Caco-2 (cell line): ENCODE measurements around the gene SYN1. TPM values are rescaled to one million over a fixed set of nuclear protein-coding genes. Genes with fewer than 3 reads are reported as not detected.

Experiments
- BruUV-seq: library from RNA; stranded (reverse); fragments of 400-500 nt; replicated peaks from 2 replicates; lab custom pipeline; 2021; lab: Mats Ljungman, UMichigan
- CTCF ChIA-PET: fragments of 300-600 bp; sonication (Branson Sonifier 250); formaldehyde crosslinking; loops from one replicate; lab custom pipeline; 2022; ENCODE audit warnings: antibody characterized with exemption; lab: Charles Lee
- POLR2A ChIA-PET: fragments of 300-600 bp; sonication (Branson Sonifier 250); formaldehyde crosslinking; loops from one replicate; lab custom pipeline; 2022; ENCODE audit warnings: antibody characterized with exemption; lab: Charles Lee
- DNase-seq, 2 experiments: peaks; one replicate each; pipeline versions ENCODE4 v3.0.0 to v3.0.0-alpha.2; 2020 to 2022
- H3K27me3 ChIP-seq: replicated peaks from 2 replicates; pipeline ENCODE4 v1.6.0; 2011; ENCODE audit warnings: low read length; ENCODE audit not compliant: control insufficient read depth, insufficient read depth
- H3K36me3 ChIP-seq: 2 replicates; pipeline ENCODE4 v1.5.1; 2011; ENCODE audit warnings: low read length; ENCODE audit not compliant: control insufficient read depth, insufficient read depth
- H3K4me1 ChIP-seq: fragments of 250-450 bp; sonication (Bioruptor Pico); 2 replicates; pipeline ENCODE4 v1.5.1; 2020; ENCODE audit warnings: mild to moderate bottlenecking
- H3K4me3 ChIP-seq: 2 replicates; pipeline ENCODE4 v1.5.1; 2011; ENCODE audit warnings: low read depth, mild to moderate bottlenecking, control low read depth, low read length
- H3K9me3 ChIP-seq: fragments of 250-450 bp; sonication (Bioruptor Pico); 2 replicates; pipeline ENCODE4 v1.5.1; 2020; ENCODE audit warnings: mild to moderate bottlenecking, moderate library complexity
- H3K27ac Mint-ChIP-seq: one replicate; pipeline ENCODE4 v1.8.0; 2022; ENCODE audit warnings: mixed read lengths; ENCODE audit not compliant: unreplicated experiment
- H3K27me3 Mint-ChIP-seq: one replicate; pipeline ENCODE4 v1.8.0; 2022; ENCODE audit warnings: mixed read lengths; ENCODE audit not compliant: insufficient read depth, unreplicated experiment
- H3K36me3 Mint-ChIP-seq: one replicate; pipeline ENCODE4 v1.8.0; 2022; ENCODE audit warnings: mild to moderate bottlenecking, mixed read lengths; ENCODE audit not compliant: insufficient read depth, unreplicated experiment
- H3K4me1 Mint-ChIP-seq: one replicate; pipeline ENCODE4 v1.8.0; 2022; ENCODE audit warnings: low read depth, mixed read lengths; ENCODE audit not compliant: unreplicated experiment
- H3K4me3 Mint-ChIP-seq: one replicate; pipeline ENCODE4 v1.8.0; 2022; ENCODE audit warnings: mild to moderate bottlenecking, moderate library complexity, mixed read lengths; ENCODE audit not compliant: unreplicated experiment
- H3K9me3 Mint-ChIP-seq: one replicate; pipeline ENCODE4 v1.8.0; 2022; ENCODE audit warnings: mixed read lengths; ENCODE audit not compliant: unreplicated experiment
- intact Hi-C: fragments of 100-400 bp; cut with micrococcal nuclease; formaldehyde crosslinking; loops from one replicate; pipeline ENCODE4 v1.10.0; 2022; ENCODE audit not compliant: unreplicated experiment
- total RNA-seq: library from RNA; stranded (reverse); gene quantifications from 2 replicates; pipeline ENCODE4 v1.2.3, GENCODE V29; 2022
- TF ChIP-seq, protein P1 (sequence below), 2 experiments: fragments of 200-600 bp in 1 of 2; IDR thresholded peaks; 1 replicate in 1 of 2; 2 replicates in 1 of 2; pipeline versions ENCODE4 v1.5.1 to v1.8.0; 2011 to 2022; ENCODE audit warnings: antibody characterized with exemption in 1 of 2, control low read depth in 1 of 2, inconsistent platforms in 1 of 2, low read depth in 1 of 2, low read length in 1 of 2, mild to moderate bottlenecking in 1 of 2, moderate library complexity in 1 of 2; ENCODE audit not compliant: insufficient read depth in 1 of 2, severe bottlenecking in 1 of 2, unreplicated experiment in 1 of 2

Gene SYN1
- total RNA-seq, 1 experiment from 2014 or later, result not detected

- H3K4me3 ChIP-seq, result peak within 1 kb of the TSS; percentile 63
- DNase-seq, result peak; percentile 94 to 97
Observed at GRCh38 chrX:47650164-47651042, 30.7 kb upstream of the SYN1 start, which contains the start of gene ELK1. Gene ELK1 (minus strand): TSS chrX:47650563. CDS start chrX:47641441, 9,122 bp downstream.

DNA sequence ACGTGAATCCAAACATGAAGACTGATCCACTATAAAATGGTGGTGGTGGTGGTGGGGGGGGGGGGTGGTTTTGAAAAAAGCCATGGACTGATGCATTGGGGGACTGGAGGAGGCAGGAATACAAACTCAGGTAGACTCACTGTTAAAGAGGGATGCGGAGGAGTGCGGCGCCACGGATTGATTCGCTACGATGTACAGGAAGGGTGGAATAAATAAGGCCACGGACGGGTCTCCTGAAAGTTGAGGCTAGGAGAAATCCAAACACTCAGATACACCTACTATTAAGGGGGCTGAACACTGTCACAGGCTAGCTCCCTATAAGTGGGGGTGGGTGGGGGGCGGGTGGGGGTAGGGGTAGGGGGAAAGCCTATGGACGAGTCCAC, 30.1 kb upstream of the SYN1 start:
- Mint-ChIP-seq H3K36me3 (peaks cover 26% of the 10 kb centered on the region), H3K9me3 (no peaks in the 10 kb centered on the region), H3K4me3 (peak overlapping the region; percentile 89), H3K27me3 (no peaks in the 10 kb centered on the region), H3K4me1 (peaks cover 23% of the 10 kb centered on the region), H3K27ac (peak overlapping the region; percentile 89)
- ChIA-PET CTCF (no interaction called here), POLR2A (interaction anchor here (0.6 to 1.1 kb wide), 2 partner anchors 81 to 1262 kb away, joined by 3 read pairs; no protein-coding TSS in a partner anchor)
- Histone ChIP-seq H3K36me3 (no peaks in the 10 kb centered on the region; the same call in none of the 2 replicates), H3K9me3 (no peaks in the 10 kb centered on the region), H3K4me3 (peak overlapping the region; percentile 63), H3K4me1 (0 out of 2 replicates have a peak, but pooled peaks cover 3% of the 10 kb centered on the region), H3K27me3 (no peaks in the 10 kb centered on the region)
- intact Hi-C loops, result loop anchor here (2.0 to 10.0 kb wide), 4 partner anchors 89 to 455 kb away; partner anchors contain the start of genes ARAF, CDK16, UBA1 and ZNF81
- no peak for DNase-seq
- no TSS peak for BruUV-seq
- TF ChIP-seq, protein P1, sequence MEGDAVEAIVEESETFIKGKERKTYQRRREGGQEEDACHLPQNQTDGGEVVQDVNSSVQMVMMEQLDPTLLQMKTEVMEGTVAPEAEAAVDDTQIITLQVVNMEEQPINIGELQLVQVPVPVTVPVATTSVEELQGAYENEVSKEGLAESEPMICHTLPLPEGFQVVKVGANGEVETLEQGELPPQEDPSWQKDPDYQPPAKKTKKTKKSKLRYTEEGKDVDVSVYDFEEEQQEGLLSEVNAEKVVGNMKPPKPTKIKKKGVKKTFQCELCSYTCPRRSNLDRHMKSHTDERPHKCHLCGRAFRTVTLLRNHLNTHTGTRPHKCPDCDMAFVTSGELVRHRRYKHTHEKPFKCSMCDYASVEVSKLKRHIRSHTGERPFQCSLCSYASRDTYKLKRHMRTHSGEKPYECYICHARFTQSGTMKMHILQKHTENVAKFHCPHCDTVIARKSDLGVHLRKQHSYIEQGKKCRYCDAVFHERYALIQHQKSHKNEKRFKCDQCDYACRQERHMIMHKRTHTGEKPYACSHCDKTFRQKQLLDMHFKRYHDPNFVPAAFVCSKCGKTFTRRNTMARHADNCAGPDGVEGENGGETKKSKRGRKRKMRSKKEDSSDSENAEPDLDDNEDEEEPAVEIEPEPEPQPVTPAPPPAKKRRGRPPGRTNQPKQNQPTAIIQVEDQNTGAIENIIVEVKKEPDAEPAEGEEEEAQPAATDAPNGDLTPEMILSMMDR (IDR thresholded peaks at IDR 0.05; ENCODE audit: insufficient read depth in 1 of 2, low read depth in 1 of 2, low read length in 1 of 2, severe bottlenecking in 1 of 2, unreplicated experiment in 1 of 2), result no peak

More at GRCh38 chrX:47650164-47651042, 30.7 kb upstream of the SYN1 start, which contains the start of gene ELK1:
- TF ChIP-seq, protein P1 (IDR thresholded peaks at IDR 0.05; ENCODE audit: insufficient read depth in 1 of 2, low read depth in 1 of 2, low read length in 1 of 2, severe bottlenecking in 1 of 2, unreplicated experiment in 1 of 2), result peak in 1 of 2 experiments; percentile 1
- Histone ChIP-seq H3K9me3 (no peaks in the 10 kb centered on the region), H3K4me1 (0 out of 2 replicates have a peak, but pooled peaks cover 3% of the 10 kb centered on the region), H3K27me3 (no peaks in the 10 kb centered on the region), H3K36me3 (no peaks in the 10 kb centered on the region; the same call in none of the 2 replicates)
- Mint-ChIP-seq H3K4me1 (peaks cover 23% of the 10 kb centered on the region), H3K4me3 (peak within 1 kb of the TSS; percentile 89), H3K36me3 (peaks cover 26% of the 10 kb centered on the region), H3K9me3 (no peaks in the 10 kb centered on the region), H3K27me3 (no peaks in the 10 kb centered on the region), H3K27ac (peak within 1 kb of the TSS; percentile 89)
- intact Hi-C loops, result loop anchor here (2.0 to 10.0 kb wide), 3 partner anchors 90 to 436 kb away; partner anchors contain the start of genes ARAF, CDK16 and ZNF81
- ChIA-PET CTCF (interaction anchor here (0.7 kb wide), 1 partner anchor 74 kb away, joined by 3 read pairs; no protein-coding TSS in a partner anchor), POLR2A (interaction anchor here (0.6 to 1.1 kb wide), 4 partner anchors 45 to 1262 kb away, joined by 3 read pairs; no protein-coding TSS in a partner anchor)
- BruUV-seq, result no TSS peak

GRCh38 chrX:47649271-47649670, 29.6 kb upstream of the SYN1 start:
- H3K27ac Mint-ChIP-seq, result peak overlapping the region; percentile 89
- no peaks in the 10 kb centered on the region for H3K9me3 Mint-ChIP-seq
- ChIA-PET POLR2A (no interaction called here), CTCF (no interaction called here)
- Histone ChIP-seq H3K4me1 (0 out of 2 replicates have a peak, but pooled peaks cover 3% of the 10 kb centered on the region), H3K36me3 (no peaks in the 10 kb centered on the region; the same call in none of the 2 replicates), H3K4me3 (peak overlapping the region; percentile 63), H3K27me3 (no peaks in the 10 kb centered on the region), H3K9me3 (no peaks in the 10 kb centered on the region)
- H3K27me3 Mint-ChIP-seq, result no peaks in the 10 kb centered on the region
- peaks cover 29% of the 10 kb centered on the region for H3K36me3 Mint-ChIP-seq
- no peak for DNase-seq
- peaks cover 23% of the 10 kb centered on the region for H3K4me1 Mint-ChIP-seq
- TF ChIP-seq, protein P1 (IDR thresholded peaks at IDR 0.05; ENCODE audit: insufficient read depth in 1 of 2, low read depth in 1 of 2, low read length in 1 of 2, severe bottlenecking in 1 of 2, unreplicated experiment in 1 of 2), result no peak
- BruUV-seq, result no TSS peak
- H3K4me3 Mint-ChIP-seq, result peak overlapping the region; percentile 89
- intact Hi-C loops, result loop anchor here (10.0 kb wide), 1 partner anchor 454 kb away; the partner anchor contains the start of gene UBA1
